ENCODE data around the gene PTPN18. TPM values are rescaled to one million over a fixed set of nuclear protein-coding genes. Genes with fewer than 3 reads are reported as not detected.

PTPN18 gene
- total and polyA plus RNA-seq, 2 donors (not counting 3 experiments of a cell fraction or from before 2014, with no cell fraction given): 39.4 to 39.6 TPM

DNA sequence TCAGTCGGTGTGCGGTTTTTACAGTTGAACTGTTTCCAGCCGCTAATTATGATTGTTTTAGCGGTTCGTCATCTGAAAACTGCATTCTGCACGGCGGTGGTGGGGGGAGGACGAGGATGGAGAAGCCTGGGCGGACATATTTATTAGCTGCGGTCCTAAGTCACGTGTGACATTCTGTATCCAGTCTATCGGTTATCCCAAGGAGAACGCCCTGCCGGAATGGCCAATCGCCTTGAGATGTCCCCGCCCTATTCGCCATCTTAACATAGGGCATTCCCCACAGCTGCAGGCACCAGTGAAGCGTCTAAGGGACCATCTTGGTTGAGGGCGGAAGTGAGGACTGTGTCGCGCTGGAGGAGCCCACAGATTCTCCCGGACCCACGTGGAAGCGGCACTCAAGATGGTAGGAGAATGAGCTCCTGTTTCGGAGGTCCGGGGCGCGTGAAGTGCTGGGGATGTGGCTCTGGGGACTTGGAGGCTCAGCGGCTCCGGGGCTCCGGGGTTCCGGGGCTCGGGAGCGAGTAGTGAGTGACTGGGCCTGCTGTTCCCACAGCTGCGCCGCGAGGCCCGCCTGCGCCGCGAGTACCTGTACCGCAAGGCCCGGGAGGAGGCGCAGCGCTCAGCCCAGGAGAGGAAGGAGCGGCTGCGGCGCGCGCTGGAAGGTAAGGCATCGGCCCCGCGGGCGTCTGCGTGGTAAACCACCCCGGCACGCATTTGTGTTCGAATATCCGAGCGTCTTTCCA, 13.2 kb upstream of the PTPN18 start, which contains the start of gene IMP4:
TSS of gene IMP4 (plus strand) at position 365 of the 743 bp plus-strand sequence. CDS start at position 401, 36 bp downstream.
- Histone ChIP-seq H2AFZ (ENCODE audit: low read depth, low read length) (peak within 1 kb of the TSS; percentile 98), H3K4me1 (ENCODE audit: control insufficient read depth, extremely low read depth, insufficient read depth, low read length) (peaks cover 8% of the 10 kb centered on the region), H3K4me3 (replicated peaks in 1 of 3; ENCODE audit: insufficient read depth in 1 of 3, low read depth in 1 of 3, low read length in 3 of 3) (peak within 1 kb of the TSS; percentile 52 to 92 (median 83)), H4K20me1 (replicated peaks; ENCODE audit: control insufficient read depth, extremely low read depth, insufficient read depth, low read length) (no peaks in the 10 kb centered on the region), H3K27me3 (ENCODE audit: control insufficient read depth in 2 of 2, insufficient read depth in 2 of 2, low read length in 2 of 2) (no peaks in the 10 kb centered on the region), H3K9ac (replicated peaks; ENCODE audit: extremely low read depth, insufficient read depth, low read length) (peak within 1 kb of the TSS; percentile 86), H3K79me2 (ENCODE audit: control insufficient read depth, insufficient read depth, low read length) (peaks cover 14% of the 10 kb centered on the region), H3K9me1 (replicated peaks; ENCODE audit: control insufficient read depth, extremely low read depth, insufficient read depth, low read length) (no peaks in the 10 kb centered on the region), H3K4me2 (ENCODE audit: insufficient read depth, low read length) (peak within 1 kb of the TSS; percentile 88), H3K9me3 (replicated peaks; ENCODE audit: control insufficient read depth, insufficient read depth, low read length) (no peaks in the 10 kb centered on the region), H3K36me3 (ENCODE audit: control insufficient read depth in 2 of 2, extremely low read depth in 1 of 2, insufficient read depth in 2 of 2, low read length in 2 of 2) (peaks cover 8 to 26% of the 10 kb centered on the region in 2 experiments), H3K27ac (ENCODE audit: insufficient read depth, low read depth, low read length) (peak within 1 kb of the TSS; percentile 81)
- intact Hi-C loops (cut with micrococcal nuclease): loop anchor here (1.0 to 10.0 kb wide), 4 partner anchors 13 to 752 kb away; partner anchors contain the start of genes FAM168B and SMPD4
- BruUV-seq (replicated peaks): TSS peak; percentile 50
- CTCF ChIA-PET: interaction anchor here (0.5 to 3.2 kb wide), 11 partner anchors 8 to 1147 kb away, joined by 3 to 37 read pairs (median 6); partner anchors contain the start of genes MZT2B, PTPN18 and SMPD4
- dilution Hi-C loops (cut with MboI; ENCODE audit: extremely low pct_ligation_motif_present, low sequenced_read_pairs): no loop called here
- DNase-seq (ENCODE audit: low read depth, low spot score): peak; percentile 99
- POLR2A ChIA-PET: interaction anchor here (0.6 to 3.1 kb wide), 5 partner anchors 8 to 161 kb away, joined by 3 to 17 read pairs (median 4); partner anchors contain the start of genes PTPN18 and SMPD4
- peak; percentile 90 for TF ChIP-seq MYC (IDR thresholded peaks at IDR 0.05; ENCODE audit: low read depth, low read length)
- peak; percentile 61 for TF ChIP-seq POLR2A (IDR thresholded peaks at IDR 0.05; ENCODE audit: low read depth, low read length)
- TF ChIP-seq GATA2 (IDR thresholded peaks at IDR 0.05; ENCODE audit: insufficient read depth, insufficient read length, low read depth, low read length): no peak
- TF ChIP-seq, protein P1, sequence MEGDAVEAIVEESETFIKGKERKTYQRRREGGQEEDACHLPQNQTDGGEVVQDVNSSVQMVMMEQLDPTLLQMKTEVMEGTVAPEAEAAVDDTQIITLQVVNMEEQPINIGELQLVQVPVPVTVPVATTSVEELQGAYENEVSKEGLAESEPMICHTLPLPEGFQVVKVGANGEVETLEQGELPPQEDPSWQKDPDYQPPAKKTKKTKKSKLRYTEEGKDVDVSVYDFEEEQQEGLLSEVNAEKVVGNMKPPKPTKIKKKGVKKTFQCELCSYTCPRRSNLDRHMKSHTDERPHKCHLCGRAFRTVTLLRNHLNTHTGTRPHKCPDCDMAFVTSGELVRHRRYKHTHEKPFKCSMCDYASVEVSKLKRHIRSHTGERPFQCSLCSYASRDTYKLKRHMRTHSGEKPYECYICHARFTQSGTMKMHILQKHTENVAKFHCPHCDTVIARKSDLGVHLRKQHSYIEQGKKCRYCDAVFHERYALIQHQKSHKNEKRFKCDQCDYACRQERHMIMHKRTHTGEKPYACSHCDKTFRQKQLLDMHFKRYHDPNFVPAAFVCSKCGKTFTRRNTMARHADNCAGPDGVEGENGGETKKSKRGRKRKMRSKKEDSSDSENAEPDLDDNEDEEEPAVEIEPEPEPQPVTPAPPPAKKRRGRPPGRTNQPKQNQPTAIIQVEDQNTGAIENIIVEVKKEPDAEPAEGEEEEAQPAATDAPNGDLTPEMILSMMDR (IDR thresholded peaks at IDR 0.05; ENCODE audit: extremely low read depth in 1 of 2, insufficient read depth in 1 of 2, low read depth in 1 of 2, low read length in 2 of 2): peak; percentile 12 to 47
- no peak for TF ChIP-seq EZH2 (IDR thresholded peaks at IDR 0.05; ENCODE audit: borderline replicate concordance, low read depth, low read length, severe bottlenecking)
- no peak for TF ChIP-seq JUN (IDR thresholded peaks at IDR 0.05; ENCODE audit: borderline replicate concordance, insufficient read depth, insufficient read length, low read depth)
- TF ChIP-seq, protein P2, sequence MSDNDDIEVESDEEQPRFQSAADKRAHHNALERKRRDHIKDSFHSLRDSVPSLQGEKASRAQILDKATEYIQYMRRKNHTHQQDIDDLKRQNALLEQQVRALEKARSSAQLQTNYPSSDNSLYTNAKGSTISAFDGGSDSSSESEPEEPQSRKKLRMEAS (IDR thresholded peaks at IDR 0.05; ENCODE audit: insufficient read depth, insufficient read length): peak; percentile 88
- peak; percentile 75 for TF ChIP-seq POLR2AphosphoS5 (IDR thresholded peaks at IDR 0.05; ENCODE audit: insufficient read depth, low read depth, low read length)
- no peak for TF ChIP-seq FOS (IDR thresholded peaks at IDR 0.05; ENCODE audit: borderline replicate concordance, insufficient read depth, low read length)
- peak; percentile 100 for FAIRE-seq
